Stimulated activated CD8-positive, alpha-beta memory T cell treated with anti-CD3 and anti-CD28 coated beads, Interleukin-2, amount 100 ng/mL, for 48 hours (primary cell): ENCODE data around the gene CHST11.

Experiments
- DNase-seq, 2 donors: peaks; one replicate each; pipeline ENCODE4 v3.0.0-alpha.2; 2020; ENCODE audit warnings: low read depth in 2 of 2

Gene CHST11

GRCh38 chr12:104503191-104503590 lies 46.4 kb downstream of the CHST11 start:
- no peak for DNase-seq

GRCh38 chr12:104504146-104504545 lies 47.4 kb downstream of the CHST11 start:
- DNase-seq, result no peak

GRCh38 chr12:104505095-104505818 lies 48.5 kb downstream of the CHST11 start:
- DNase-seq, result no peak

- DNase-seq, result no peak
These were observed 50.1 kb downstream of the CHST11 start for GRCh38 chr12:104506676-104507401.

- DNase-seq, result no peak
These were observed 50.9 kb downstream of the CHST11 start for GRCh38 chr12:104507672-104508071.

GRCh38 chr12:104508752-104509446 lies 52.2 kb downstream of the CHST11 start:
- DNase-seq, result no peak

GRCh38 chr12:104510145-104510872 lies 53.6 kb downstream of the CHST11 start:
- DNase-seq, result no peak

- DNase-seq, result no peak
These were observed 54.2 kb downstream of the CHST11 start for GRCh38 chr12:104510873-104511440.

GRCh38 chr12:104513681-104514080 lies 56.9 kb downstream of the CHST11 start:
- no peak for DNase-seq

GRCh38 chr12:104514092-104514810 lies 57.5 kb downstream of the CHST11 start:
- no peak for DNase-seq

- DNase-seq, result no peak
These were observed 59.2 kb downstream of the CHST11 start for GRCh38 chr12:104515899-104516298.

GRCh38 chr12:104516821-104517220 lies 60.1 kb downstream of the CHST11 start:
- no peak for DNase-seq

GRCh38 chr12:104517880-104518279 lies 61.1 kb downstream of the CHST11 start:
- no peak for DNase-seq

- no peak for DNase-seq
These were observed 62.7 kb downstream of the CHST11 start for GRCh38 chr12:104519190-104520019.

- DNase-seq, result no peak
These were observed 63.6 kb downstream of the CHST11 start for GRCh38 chr12:104520242-104520900.

GRCh38 chr12:104521731-104522130 lies 65.0 kb downstream of the CHST11 start:
- DNase-seq, result no peak

- DNase-seq, result no peak
These were observed 66.4 kb downstream of the CHST11 start for GRCh38 chr12:104522985-104523722.

- no peak for DNase-seq
These were observed 67.5 kb downstream of the CHST11 start for GRCh38 chr12:104524034-104524832.
